NCI-H446 (cell line): Measurements from ENCODE around the gene RAB1B.
A peak's percentile ranks its signal among the peaks of the same experiment; 100 is the strongest.
"Not testable (repeated sequence)": the region's sequence is repeated elsewhere in the genome, so short reads cannot be mapped to it uniquely, and the experiment has no call there.

Source experiments
- DNase-seq, 2 experiments: peaks; one replicate each; lab custom pipeline; 2025; lab: John Stamatoyannopoulos, UW

Gene RAB1B

DNA sequence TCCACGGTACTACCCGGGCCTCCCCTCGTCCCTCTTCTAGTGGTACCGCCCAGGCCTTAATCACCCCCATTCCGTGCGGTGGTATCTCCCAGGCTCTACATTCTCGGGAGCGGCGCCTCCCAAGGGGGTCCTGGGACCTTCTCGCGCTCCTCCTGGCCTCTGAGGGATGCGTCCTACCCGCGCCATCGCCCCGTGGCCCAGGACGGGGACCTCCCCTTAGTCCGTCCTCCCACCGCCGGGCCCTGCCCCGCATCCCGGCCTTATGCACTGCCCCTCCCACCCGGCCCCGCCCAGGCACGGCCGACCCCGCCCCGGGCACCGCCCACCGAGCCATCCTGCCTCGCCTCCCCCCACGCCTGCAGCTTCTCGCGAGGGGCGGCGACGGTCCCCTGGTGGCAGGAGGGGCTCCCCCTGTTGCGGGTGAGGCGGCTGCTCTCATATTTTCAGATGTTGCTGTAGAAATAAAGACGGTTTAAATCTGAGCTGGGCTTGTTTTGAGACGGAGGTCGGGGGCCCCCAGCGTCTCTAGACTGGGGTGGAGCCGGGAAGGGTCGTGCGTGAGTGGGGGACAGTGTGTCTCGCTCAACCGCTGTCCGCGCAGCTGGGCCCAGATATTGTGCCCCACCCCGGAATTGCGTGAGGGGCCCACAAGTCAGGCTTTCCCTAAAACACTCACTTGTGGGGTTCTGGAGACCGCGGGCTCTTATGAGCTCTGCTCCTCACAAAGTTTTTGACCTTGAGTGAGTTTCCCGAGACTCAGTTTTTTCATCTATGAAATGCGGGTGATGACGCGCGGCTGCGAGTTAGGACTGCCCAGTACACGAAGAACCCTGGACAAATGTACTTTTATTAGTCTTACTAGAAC, 828 bp upstream of the RAB1B start:
- peak in 1 of 2 experiments; percentile 43 for DNase-seq

DNA sequence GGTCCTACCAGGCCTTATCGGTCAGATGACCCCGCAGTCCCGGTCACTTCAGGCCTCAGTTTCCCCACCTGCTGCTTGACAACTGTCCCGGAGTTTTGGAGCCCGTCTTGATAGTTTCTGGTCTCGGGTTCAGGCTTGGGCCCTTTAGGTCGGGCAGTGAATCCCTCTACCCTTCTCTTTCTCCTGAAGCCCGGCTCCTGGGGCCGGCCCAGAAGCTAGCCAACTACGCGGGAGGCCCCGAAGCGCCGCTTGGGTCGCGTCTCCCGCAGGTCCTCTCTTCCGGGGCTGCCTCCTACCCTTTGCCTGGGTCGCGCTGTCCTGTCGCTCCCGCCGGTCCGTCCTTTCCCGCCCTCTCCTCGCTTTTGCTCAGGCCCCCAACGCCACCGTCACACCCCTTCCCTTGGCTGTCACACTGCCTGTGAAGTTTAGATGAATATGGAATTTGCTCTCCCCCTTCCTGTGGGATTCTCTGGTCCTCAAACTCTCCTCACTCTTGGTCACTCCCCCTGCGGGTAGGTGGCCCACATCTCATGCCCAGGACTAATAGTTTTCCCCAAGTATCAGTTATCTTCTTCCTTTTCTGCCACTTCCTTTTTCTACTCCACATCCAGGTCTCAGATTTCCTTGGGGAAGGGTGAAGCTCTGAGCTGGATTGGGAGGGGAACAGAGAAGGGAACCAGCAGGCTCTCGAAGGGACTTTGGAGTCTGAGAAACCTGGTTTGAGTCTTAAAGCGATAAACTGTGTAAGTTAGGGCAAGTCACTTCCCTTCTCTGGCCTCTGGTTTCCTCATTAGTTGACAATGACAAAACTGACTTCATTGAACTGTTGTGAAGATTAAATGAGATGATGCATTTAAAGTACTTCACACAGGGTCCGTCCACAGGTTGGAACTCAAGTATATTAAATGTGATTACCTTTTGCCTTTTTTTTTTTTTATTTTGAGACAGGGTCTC, 790 bp downstream of the RAB1B start:
- no peak for DNase-seq

DNA sequence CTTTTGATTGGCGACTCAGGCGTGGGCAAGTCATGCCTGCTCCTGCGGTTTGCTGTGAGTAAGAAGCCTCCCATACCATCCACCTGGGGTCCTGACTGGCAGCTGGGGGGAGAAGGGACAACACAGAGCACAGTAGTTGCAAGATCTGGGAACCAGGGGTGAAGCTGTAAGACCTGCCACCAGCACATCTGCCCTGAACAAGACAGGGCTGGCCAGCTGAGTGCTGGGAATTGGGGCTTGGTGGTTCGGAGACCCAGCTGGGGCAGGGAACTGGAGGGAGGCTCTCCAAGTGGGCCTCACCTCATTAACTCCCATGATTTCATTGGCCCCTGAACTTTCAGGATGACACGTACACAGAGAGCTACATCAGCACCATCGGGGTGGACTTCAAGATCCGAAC, 3.4 kb downstream of the RAB1B start:
- DNase-seq: no peak

DNA sequence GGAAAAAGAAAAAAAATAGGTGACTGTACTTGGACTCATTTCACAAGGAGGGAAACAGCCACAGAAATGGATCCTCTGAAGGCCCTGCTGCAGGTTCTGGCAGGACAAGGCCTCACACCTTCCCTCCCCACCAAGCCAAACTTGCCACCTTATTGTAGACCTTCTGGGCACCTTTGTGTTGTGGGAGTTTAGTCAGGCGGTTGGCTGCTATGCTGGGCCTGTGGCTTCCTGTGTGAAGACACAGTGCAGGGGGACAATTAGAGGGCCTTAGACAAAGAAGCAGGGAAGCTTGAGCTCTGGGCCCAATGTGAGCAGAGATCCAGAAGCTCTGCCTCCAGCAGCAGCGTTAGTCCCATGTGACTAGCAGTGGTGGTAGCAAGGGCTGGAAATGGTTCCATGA, 4.2 kb downstream of the RAB1B start:
- DNase-seq: no peak

DNA sequence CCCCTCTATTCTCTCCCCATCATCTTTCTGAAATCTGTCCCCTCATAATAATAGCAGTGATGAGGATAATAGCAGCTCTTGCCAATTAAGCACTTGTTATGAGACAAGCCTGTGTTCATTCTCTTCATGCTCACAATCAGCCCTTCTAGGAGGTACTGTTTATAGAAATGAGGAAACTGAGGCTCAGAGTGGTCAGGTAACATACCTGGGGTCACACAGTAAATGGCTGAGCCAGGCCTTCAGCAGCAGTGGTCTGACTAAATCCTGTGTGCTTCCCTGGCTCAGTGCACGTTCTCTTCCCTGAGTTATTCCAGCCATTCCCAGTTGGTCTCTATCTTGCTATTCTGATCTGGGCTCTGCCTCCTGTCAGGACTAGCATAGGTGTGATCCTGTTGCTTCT, 5.8 kb downstream of the RAB1B start:
- no peak for DNase-seq

DNA sequence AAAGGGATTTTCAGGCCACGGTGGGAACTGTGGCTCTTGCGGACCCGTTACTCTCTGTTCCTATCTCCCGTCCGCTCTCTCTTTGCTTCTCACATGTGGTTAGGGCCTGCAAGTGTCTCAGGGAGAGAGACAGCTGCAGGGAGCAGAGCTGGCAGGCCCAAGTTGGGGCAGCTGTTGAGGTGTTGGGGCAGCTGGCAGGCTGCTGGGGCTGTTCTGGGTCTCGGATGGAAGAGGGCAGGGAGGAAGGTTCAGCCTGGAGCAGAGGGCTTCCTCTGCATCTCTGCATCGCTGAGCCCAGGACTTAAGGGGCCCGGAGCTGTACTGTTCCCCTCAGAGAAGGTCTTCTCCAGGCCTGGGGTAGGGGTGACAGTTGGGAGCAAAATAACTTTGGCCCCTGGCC, 7.0 kb downstream of the RAB1B start:
- no peak for DNase-seq

DNA sequence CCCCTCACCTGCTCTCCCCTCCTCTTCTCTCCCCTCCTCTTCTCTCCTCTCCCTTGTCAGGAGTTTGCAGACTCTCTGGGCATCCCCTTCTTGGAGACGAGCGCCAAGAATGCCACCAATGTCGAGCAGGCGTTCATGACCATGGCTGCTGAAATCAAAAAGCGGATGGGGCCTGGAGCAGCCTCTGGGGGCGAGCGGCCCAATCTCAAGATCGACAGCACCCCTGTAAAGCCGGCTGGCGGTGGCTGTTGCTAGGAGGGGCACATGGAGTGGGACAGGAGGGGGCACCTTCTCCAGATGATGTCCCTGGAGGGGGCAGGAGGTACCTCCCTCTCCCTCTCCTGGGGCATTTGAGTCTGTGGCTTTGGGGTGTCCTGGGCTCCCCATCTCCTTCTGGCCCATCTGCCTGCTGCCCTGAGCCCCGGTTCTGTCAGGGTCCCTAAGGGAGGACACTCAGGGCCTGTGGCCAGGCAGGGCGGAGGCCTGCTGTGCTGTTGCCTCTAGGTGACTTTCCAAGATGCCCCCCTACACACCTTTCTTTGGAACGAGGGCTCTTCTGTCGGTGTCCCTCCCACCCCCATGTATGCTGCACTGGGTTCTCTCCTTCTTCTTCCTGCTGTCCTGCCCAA, 7.7 kb downstream of the RAB1B start:
- no peak for DNase-seq

DNA sequence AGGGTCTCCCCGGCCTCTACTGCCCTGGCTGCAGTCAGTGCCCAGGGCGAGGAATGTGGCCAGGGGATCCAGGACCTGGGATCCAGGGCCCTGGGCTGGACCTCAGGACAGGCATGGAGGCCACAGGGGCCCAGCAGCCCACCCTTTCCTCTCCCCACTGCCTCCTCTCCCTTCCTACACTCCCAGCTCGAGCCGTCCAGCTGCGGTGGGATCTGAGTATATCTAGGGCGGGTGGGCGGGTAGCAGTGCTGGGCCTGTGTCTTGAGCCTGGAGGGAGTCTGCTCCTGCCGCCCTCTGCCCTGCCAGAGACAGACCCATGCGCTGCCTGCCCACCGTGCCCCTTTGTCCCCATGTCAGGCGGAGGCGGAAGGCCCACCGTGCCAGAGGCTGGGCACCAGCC, 8.2 kb downstream of the RAB1B start:
- DNase-seq: not testable (repeated sequence)

DNA sequence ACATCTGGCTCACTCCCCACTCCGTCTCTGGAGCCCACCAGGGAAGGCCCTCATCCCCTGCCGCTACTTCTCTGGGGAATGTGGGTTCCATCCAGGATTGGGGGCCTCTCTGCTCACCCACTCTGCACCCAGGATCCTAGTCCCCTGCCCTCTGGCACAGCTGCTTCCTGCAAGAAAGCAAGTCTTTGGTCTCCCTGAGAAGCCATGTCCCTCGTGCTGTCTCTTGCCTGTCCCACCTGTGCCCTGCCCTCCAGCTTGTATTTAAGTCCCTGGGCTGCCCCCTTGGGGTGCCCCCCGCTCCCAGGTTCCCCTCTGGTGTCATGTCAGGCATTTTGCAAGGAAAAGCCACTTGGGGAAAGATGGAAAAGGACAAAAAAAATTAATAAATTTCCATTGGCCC, 8.6 kb downstream of the RAB1B start:
- not testable (repeated sequence) for DNase-seq

DNA sequence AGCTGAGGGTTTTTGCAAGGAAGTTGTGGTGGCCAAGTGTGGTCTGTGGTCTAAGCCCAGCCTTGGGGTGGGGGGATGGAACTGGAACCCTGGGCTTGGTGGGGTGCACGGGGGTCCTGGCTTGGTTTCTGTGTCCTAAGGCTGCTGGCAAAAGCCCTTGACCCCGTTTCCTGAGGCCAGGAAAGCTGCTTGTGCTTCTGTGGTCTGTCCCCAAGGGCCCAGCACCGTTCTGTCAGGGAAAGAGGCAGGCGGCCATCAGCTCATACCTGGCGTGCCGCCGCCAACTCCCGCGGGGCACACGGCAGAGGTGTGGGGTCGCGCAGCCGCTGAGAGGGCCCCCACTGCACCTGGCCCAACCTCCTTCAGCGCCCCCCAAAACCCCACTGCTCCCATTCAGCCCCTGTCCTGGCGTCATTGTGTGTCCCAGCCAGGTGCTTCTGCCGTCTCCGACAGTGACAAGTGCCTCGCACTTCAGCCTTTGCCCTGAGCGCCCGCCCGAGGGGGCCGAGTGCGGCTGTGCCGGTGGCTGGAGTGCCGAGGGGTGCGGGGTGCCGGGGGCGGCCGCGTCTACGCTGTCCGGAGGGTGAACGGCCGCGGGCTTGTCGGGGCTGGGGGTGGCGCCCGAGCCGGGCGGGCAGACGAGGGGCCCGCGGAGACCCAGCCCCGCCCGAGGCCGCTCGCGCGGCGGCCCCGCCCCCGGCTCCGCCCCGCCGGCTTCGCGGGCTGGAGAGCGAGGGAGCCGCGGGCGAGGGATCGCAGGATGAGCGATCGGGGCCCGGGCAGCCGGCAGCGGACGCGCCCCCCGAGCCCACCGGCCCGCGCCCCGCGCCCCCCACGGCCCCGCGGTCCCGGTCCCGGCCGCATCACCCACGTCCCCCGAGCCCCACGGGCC, 9.3 kb downstream of the RAB1B start, which contains the start of gene CNIH2:
Gene CNIH2 (plus strand): TSS at position 705 of the 892 bp plus-strand sequence. CDS start 282 bp downstream, outside the sequence.
- DNase-seq: peak in 1 of 2 experiments; percentile 60

DNA sequence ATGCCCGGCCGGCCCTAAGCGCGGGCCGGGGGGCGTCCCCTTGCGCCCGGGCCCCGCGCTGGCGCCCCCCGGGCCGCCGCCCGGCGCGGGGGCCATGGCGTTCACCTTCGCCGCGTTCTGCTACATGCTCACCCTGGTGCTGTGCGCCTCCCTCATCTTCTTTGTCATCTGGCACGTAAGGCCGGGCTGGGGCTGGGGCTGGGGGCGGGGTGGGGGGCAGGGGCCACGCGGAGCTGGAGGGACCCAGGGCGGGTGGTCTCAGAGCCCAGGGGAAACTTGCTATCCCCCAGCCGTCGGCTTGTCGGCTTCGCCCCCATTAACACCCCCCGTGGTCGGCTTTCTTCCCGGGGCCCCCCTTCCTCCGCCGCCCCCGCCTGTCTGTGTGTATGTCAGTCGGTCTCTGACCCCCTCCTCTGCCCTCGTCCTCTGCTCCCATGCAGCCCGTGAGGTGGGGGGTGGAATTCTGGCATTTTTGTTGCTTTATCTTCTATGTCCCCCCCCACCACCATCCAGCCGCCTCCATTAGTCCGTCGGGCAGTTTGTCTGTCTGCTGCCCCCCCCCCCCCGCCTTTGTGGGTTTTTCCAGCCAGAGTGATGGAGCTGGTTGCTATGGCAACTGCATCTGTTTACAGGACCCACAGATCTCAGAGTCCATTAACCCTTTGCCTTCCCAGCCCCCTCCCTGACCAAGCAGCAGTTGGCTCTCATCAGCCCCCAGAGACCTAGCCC, 10.1 kb downstream of the RAB1B start:
- peak in 1 of 2 experiments; percentile 38 for DNase-seq

DNA sequence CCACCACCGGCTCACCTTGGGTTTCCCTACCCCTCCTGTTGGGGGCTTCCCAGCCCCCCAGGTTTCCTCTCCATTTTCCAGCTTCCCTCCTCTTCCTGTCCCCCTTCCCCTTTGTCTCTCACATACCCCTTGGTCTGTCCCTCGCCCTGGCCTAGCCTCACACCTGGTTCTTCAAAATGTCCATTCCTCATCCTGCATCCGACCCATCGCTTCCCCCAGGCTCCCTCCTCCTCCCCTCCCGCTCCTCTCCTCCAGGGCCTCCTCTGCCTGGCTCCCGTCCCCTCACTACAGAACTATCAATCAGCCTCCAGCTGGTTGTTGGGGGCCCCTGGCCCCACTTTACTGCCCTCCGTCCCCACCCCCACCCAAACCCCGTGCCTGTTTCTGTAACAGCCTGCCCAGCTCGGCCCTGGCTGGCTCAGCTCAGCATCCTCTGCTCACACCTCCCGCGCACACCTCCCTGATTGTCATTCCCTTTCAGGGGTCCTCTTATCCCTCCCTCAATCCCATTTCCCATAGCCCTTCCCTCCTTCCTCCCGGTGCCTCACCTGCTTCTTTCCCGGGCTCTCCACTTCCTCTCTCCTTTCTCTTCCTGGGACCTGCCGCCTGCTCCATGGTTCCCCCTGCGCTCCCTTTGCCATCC, 10.8 kb downstream of the RAB1B start:
- DNase-seq: no peak

DNA sequence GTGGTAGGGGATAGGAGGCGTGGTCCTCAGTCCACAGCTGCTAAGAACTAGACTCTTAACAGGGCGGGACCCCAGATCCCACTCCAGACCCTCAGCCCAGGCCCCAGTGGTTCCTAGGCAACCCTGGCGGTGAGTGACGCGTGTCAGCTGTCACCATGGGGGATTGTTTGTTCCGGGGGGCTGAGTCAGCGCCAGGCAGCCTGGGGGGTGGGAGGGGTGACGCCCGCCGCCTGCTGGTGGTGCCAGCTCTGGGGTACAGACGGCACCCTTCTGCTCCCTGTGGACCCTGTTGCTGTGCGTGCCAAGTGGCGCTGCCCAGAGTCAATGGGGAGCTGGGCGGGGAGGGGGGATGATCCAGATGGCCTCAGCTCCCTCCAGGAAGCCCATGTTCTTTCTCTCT, 12.0 kb downstream of the RAB1B start:
- DNase-seq: peak; percentile 44 to 69

DNA sequence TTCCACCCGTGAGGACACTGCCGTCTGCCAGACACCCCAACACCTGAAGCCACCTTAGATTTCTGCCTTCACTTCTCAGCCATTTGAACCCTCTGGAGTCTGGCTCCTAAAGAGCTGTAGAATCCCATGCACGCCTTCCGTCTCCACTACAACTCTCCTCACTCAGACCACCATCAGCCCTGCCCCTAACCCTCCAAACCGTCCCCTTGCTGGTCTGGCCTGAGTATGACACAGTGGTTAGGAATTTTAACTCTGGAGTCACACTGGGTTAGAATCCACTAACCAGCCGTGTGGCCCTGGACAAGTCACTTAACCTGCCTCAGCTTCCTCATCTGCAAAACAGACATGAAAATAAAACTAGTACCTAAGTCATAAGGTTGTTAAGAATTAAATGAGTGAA, 12.6 kb downstream of the RAB1B start:
- no peak for DNase-seq

DNA sequence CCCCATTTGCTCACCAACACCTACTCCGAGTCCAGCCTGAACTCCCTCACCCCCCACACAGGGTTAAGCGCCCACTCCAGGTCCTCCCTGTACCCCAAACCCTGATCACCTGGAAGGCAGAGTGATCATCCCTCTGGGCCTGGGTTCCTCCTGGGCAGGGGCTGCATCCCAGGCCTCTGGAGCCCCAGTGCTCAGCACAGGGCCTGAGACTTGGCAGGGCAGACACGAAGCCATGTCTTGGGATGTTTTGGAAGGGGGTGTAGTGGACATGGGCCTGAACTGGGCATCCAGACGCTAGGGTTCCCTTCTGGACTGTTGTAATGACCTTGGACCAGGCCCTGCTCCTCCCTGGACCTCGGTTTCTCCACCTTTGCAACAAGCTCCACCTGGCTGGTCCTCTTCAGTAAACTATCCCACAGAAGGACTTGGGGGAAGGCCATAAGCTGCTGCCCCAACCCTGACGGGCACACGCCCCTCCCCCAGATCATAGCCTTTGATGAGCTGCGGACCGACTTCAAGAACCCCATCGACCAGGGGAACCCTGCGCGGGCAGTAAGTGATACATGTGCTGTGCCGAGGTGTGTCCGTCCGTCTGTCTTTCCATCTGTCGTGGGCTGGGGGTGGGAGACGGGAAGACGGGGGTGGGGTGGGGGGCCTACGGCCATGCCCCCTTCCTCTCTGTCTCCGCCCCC, 13.5 kb downstream of the RAB1B start:
- DNase-seq: no peak

DNA sequence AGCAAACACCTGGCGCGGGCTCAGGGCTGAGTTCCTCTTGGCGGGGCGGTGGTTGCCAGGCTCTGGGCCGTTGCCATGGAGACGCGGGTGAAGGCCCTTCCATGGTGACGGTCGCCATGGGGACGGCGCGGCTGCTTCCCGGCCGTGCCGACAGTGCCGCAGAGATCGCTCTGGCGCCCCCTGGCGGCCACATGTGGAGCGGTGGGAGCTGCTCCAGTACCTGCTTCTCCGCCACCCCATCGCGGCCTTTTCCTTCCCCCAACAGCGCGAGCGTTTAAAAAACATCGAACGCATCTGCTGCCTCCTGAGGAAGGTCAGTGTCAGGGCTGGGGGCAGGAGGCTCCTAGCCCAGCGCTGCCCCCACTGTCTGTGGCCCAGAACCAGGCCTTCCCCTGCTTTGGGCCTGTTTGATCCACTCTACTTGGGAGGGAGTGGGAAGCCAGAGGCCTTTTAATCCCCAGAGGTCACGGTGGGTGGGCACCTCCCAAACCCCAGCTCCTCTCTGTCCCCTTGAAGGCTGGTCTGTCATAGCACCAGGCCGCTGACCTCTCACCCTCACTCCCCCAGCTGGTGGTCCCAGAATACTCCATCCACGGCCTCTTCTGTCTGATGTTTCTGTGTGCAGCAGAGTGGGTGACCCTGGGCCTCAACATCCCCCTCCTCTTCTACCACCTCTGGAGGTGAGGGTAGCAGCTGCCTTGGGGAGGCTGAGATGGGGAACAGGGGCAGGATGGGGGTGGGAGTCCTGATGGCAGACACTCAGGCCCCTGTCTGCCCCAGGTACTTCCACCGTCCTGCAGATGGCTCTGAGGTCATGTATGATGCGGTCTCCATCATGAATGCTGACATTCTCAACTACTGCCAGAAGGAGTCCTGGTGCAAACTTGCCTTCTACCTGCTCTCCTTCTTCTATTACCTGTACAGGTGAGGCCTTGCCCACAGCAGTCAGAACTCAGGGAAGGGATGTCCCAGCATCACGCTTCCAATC, 14.3 kb downstream of the RAB1B start:
- DNase-seq: peak; percentile 91 to 99

DNA sequence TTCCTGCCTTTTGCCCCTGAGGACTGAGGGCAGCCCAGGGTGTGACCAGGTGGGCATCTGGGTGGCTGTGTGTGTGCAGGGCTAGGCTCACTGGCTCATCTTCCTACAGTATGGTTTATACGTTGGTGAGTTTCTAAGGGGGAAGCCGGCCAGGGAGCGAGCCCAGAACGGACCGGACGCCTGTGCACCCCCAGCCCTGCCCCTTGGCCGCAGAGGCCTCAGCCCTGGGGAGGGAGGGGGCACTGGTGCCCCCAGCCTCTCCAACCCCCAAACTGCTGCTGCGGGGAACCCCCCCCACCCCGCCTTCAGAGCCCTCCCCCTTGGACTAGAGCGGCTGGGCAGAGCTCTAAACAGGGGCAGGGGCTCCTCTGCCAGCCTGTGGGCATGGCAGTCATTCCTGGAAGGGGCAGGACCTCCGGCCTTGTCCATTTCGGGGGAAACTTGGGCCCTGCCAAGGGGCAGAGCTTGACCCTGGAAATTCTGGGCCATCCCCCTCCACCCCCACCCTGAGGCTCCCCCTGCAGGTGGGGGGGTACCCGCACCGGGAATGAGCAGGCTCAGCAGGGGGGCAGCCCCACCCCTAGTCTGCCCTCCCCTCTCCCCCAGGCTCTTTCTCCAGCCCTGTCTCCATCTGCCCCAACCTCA, 15.1 kb downstream of the RAB1B start:
- DNase-seq: no peak
